SJSA1 (cell line): ENCODE results near the gene PCOLCE2. TPM values are rescaled to one million over a fixed set of nuclear protein-coding genes. Genes with fewer than 3 reads are reported as not detected.
"Not testable (repeated sequence)": the region's sequence is repeated elsewhere in the genome, so short reads cannot be mapped to it uniquely, and the experiment has no call there.

Experiments
- DNase-seq, 2 experiments: peaks; one replicate each; pipeline ENCODE4 v3.0.0-alpha.2; 2015 to 2020; ENCODE audit warnings: low spot score in 2 of 2, low read depth in 1 of 2
- H3K27ac ChIP-seq: fragments of 250-450 bp; sonication (Bioruptor Pico); 2 replicates; pipeline ENCODE4 v1.5.1; 2020; ENCODE audit warnings: mild to moderate bottlenecking, moderate library complexity
- H3K27me3 ChIP-seq: fragments of 250-450 bp; sonication (Bioruptor Pico); replicated peaks from 2 replicates; pipeline ENCODE4 v1.5.1; 2020; ENCODE audit warnings: mild to moderate bottlenecking, moderate library complexity
- H3K36me3 ChIP-seq: fragments of 250-450 bp; sonication (Bioruptor Pico); 2 replicates; pipeline ENCODE4 v1.5.1; 2020; ENCODE audit warnings: mild to moderate bottlenecking
- H3K4me1 ChIP-seq: fragments of 250-450 bp; sonication (Bioruptor Pico); replicated peaks from 2 replicates; pipeline ENCODE4 v1.6.1; 2021; ENCODE audit warnings: mild to moderate bottlenecking
- H3K4me3 ChIP-seq: fragments of 250-450 bp; sonication (Bioruptor Pico); 2 replicates; pipeline ENCODE4 v1.5.1; 2020; ENCODE audit warnings: mild to moderate bottlenecking
- H3K9me3 ChIP-seq: fragments of 250-450 bp; sonication (Bioruptor Pico); replicated peaks from 2 replicates; pipeline ENCODE4 v1.5.1; 2020; ENCODE audit warnings: mild to moderate bottlenecking
- total RNA-seq: library from RNA; depleted of rRNA; stranded (reverse); fragments of >200 nt; shearing (Covaris generic); gene quantifications from 2 replicates; pipeline ENCODE4 v1.2.3, GENCODE V29; 2014

PCOLCE2 gene
- total RNA-seq, 1 experiment from 2014 or later, result 0.26 TPM

- peaks cover 25% of the 10 kb centered on the region for H3K27me3 ChIP-seq
Observed at GRCh38 chr3:142892714-142893113, 3.8 kb upstream of the PCOLCE2 start.

GRCh38 chr3:142890592-142890991 lies 1.7 kb upstream of the PCOLCE2 start:
- Histone ChIP-seq H3K4me1 (peaks cover 9% of the 10 kb centered on the region), H3K9me3 (no peaks in the 10 kb centered on the region), H3K4me3 (no peak overlapping the region), H3K27ac (no peak overlapping the region), H3K27me3 (peaks cover 38% of the 10 kb centered on the region), H3K36me3 (no peaks in the 10 kb centered on the region)
- DNase-seq, result no peak

More at GRCh38 chr3:142892714-142893113, 3.8 kb upstream of the PCOLCE2 start:
- no peaks in the 10 kb centered on the region for H3K36me3 ChIP-seq
- peaks cover 9% of the 10 kb centered on the region for H3K4me1 ChIP-seq
- H3K27ac ChIP-seq, result no peak overlapping the region
- H3K4me3 ChIP-seq, result no peak overlapping the region
- DNase-seq, result no peak
- no peaks in the 10 kb centered on the region for H3K9me3 ChIP-seq

GRCh38 chr3:142889212-142890014 lies 530 bp upstream of the PCOLCE2 start:
- H3K27me3 ChIP-seq, result peaks cover 38% of the 10 kb centered on the region
- peaks cover 9% of the 10 kb centered on the region for H3K4me1 ChIP-seq
- no peak overlapping the region for H3K27ac ChIP-seq
- no peak for DNase-seq
- H3K9me3 ChIP-seq, result no peaks in the 10 kb centered on the region
- no peaks in the 10 kb centered on the region for H3K36me3 ChIP-seq
- H3K4me3 ChIP-seq, result peak overlapping the region; percentile 30

- DNase-seq, result no peak
- Histone ChIP-seq H3K36me3 (no peaks in the 10 kb centered on the region), H3K9me3 (no peaks in the 10 kb centered on the region), H3K4me1 (peaks cover 9% of the 10 kb centered on the region), H3K27me3 (peaks cover 38% of the 10 kb centered on the region), H3K27ac (no peak overlapping the region), H3K4me3 (peak overlapping the region; percentile 30)
Observed at GRCh38 chr3:142888099-142888480, 793 bp downstream of the PCOLCE2 start.

GRCh38 chr3:142886940-142887339 lies 1.9 kb downstream of the PCOLCE2 start:
- peaks cover 9% of the 10 kb centered on the region for H3K4me1 ChIP-seq
- no peaks in the 10 kb centered on the region for H3K36me3 ChIP-seq
- DNase-seq, result no peak
- no peaks in the 10 kb centered on the region for H3K9me3 ChIP-seq
- H3K27ac ChIP-seq, result no peak overlapping the region
- no peak overlapping the region for H3K4me3 ChIP-seq
- H3K27me3 ChIP-seq, result peaks cover 38% of the 10 kb centered on the region

GRCh38 chr3:142886021-142886420 lies 2.9 kb downstream of the PCOLCE2 start:
- DNase-seq, result no peak
- Histone ChIP-seq H3K9me3 (no peaks in the 10 kb centered on the region), H3K4me3 (no peak overlapping the region), H3K27me3 (peaks cover 38% of the 10 kb centered on the region), H3K27ac (no peak overlapping the region), H3K36me3 (no peaks in the 10 kb centered on the region), H3K4me1 (peaks cover 9% of the 10 kb centered on the region)

- no peak for DNase-seq
Observed at GRCh38 chr3:142884531-142884930, 4.4 kb downstream of the PCOLCE2 start.

GRCh38 chr3:142883534-142883933 lies 5.3 kb downstream of the PCOLCE2 start:
- not testable (repeated sequence) for H3K27ac ChIP-seq, H3K9me3 ChIP-seq, H3K4me3 ChIP-seq, H3K4me1 ChIP-seq, H3K36me3 ChIP-seq, DNase-seq
- H3K27me3 ChIP-seq, result peaks cover 22% of the 10 kb centered on the region

More at GRCh38 chr3:142884531-142884930, 4.4 kb downstream of the PCOLCE2 start:
- H3K27me3 ChIP-seq, result peaks cover 32% of the 10 kb centered on the region
- H3K27ac ChIP-seq, result no peak overlapping the region
- no peak overlapping the region for H3K4me3 ChIP-seq
- H3K4me1 ChIP-seq, result peaks cover 9% of the 10 kb centered on the region
- H3K36me3 ChIP-seq, result no peaks in the 10 kb centered on the region
- no peaks in the 10 kb centered on the region for H3K9me3 ChIP-seq

- Histone ChIP-seq H3K9me3 (no peaks in the 10 kb centered on the region), H3K27ac (no peak overlapping the region), H3K4me3 (no peak overlapping the region), H3K36me3 (no peaks in the 10 kb centered on the region), H3K27me3 (peaks cover 6% of the 10 kb centered on the region; the same call in 1 of the 2 replicates), H3K4me1 (no peaks in the 10 kb centered on the region)
- no peak for DNase-seq
Observed at GRCh38 chr3:142881445-142882224, 7.2 kb downstream of the PCOLCE2 start.

- no peak overlapping the region for H3K27ac ChIP-seq
- H3K9me3 ChIP-seq, result no peaks in the 10 kb centered on the region
- H3K4me1 ChIP-seq, result no peaks in the 10 kb centered on the region
- peaks cover 3% of the 10 kb centered on the region; the same call in 1 of the 2 replicates for H3K27me3 ChIP-seq
- no peak overlapping the region for H3K4me3 ChIP-seq
- H3K36me3 ChIP-seq, result no peaks in the 10 kb centered on the region
- DNase-seq, result no peak
Observed at GRCh38 chr3:142878649-142879300, 10.1 kb downstream of the PCOLCE2 start.

GRCh38 chr3:142876417-142876816 lies 12.5 kb downstream of the PCOLCE2 start:
- no peak overlapping the region for H3K27ac ChIP-seq
- no peaks in the 10 kb centered on the region for H3K4me1 ChIP-seq
- no peak for DNase-seq
- H3K27me3 ChIP-seq, result peaks cover 3% of the 10 kb centered on the region
- no peaks in the 10 kb centered on the region for H3K9me3 ChIP-seq
- H3K4me3 ChIP-seq, result no peak overlapping the region
- no peaks in the 10 kb centered on the region for H3K36me3 ChIP-seq

GRCh38 chr3:142875583-142876207 lies 13.2 kb downstream of the PCOLCE2 start:
- H3K4me1 ChIP-seq, result no peaks in the 10 kb centered on the region
- peaks cover 3% of the 10 kb centered on the region for H3K27me3 ChIP-seq
- H3K9me3 ChIP-seq, result no peaks in the 10 kb centered on the region
- no peak overlapping the region for H3K27ac ChIP-seq
- no peak for DNase-seq
- H3K4me3 ChIP-seq, result no peak overlapping the region
- H3K36me3 ChIP-seq, result no peaks in the 10 kb centered on the region

- H3K4me1 ChIP-seq, result no peaks in the 10 kb centered on the region
- no peaks in the 10 kb centered on the region for H3K36me3 ChIP-seq
- H3K27me3 ChIP-seq, result peaks cover 3% of the 10 kb centered on the region
- no peaks in the 10 kb centered on the region for H3K9me3 ChIP-seq
- no peak overlapping the region for H3K4me3 ChIP-seq
- no peak overlapping the region for H3K27ac ChIP-seq
- DNase-seq, result no peak
Observed at GRCh38 chr3:142875099-142875498, 13.8 kb downstream of the PCOLCE2 start.
